Left kidney (tissue), 2 donors: Measurements from ENCODE around the gene C22orf15. TPM values are rescaled to one million over a fixed set of nuclear protein-coding genes. Genes with fewer than 3 reads are reported as not detected.

Experiments used
- DNase-seq: peaks from one replicate; pipeline ENCODE4 v3.0.0-alpha.2; 2013
- polyA plus RNA-seq: library from polyadenylated mRNA; unstranded; fragments of 120-200 nt; gene quantifications from one replicate; pipeline ENCODE4 v1.2.1, GENCODE V29; 2013; ENCODE audit not compliant: insufficient read length

The C22orf15 gene
- polyA plus RNA-seq, 1 donor, result 2.7 TPM

DNA sequence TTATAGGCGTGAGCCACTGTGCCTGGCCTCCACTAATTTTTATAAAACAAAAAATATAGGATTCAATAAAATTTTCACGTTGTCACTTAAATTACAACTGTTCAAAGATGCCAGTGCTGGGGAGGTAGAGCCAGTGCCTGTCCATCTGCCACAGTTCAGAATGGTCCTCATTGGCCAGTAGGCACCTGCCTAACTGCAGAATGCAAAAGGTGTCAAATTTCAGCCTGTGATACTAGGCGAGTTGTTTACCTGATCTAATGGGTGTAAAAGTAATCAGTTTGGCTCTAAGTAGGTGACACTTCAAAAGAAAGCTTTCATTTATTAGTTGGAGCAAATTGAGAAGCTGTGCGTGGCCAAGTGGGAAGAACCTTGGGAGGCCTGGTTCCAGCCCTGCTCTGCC is 26.3 kb downstream of the C22orf15 start:
- no peak for DNase-seq

DNA sequence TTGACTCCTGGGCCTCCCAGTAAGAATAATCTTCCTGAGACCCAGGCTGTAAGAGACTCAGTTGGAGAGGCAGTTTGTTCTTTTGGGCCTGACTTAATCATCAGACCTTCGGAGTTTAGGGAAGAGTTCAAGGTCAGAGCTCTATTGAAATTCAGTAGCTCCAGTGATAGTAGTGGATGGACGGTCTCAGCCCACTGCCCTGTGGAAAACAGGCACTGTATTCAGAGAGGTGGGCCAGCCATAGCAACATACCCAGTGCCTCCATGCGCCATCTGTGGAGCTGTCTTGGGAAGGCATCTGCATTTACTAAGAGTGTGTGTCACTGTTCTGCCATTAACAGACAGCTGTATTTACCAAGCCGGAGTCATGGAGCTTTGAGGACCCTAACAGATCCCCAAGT is 26.8 kb downstream of the C22orf15 start:
- DNase-seq, result no peak

DNA sequence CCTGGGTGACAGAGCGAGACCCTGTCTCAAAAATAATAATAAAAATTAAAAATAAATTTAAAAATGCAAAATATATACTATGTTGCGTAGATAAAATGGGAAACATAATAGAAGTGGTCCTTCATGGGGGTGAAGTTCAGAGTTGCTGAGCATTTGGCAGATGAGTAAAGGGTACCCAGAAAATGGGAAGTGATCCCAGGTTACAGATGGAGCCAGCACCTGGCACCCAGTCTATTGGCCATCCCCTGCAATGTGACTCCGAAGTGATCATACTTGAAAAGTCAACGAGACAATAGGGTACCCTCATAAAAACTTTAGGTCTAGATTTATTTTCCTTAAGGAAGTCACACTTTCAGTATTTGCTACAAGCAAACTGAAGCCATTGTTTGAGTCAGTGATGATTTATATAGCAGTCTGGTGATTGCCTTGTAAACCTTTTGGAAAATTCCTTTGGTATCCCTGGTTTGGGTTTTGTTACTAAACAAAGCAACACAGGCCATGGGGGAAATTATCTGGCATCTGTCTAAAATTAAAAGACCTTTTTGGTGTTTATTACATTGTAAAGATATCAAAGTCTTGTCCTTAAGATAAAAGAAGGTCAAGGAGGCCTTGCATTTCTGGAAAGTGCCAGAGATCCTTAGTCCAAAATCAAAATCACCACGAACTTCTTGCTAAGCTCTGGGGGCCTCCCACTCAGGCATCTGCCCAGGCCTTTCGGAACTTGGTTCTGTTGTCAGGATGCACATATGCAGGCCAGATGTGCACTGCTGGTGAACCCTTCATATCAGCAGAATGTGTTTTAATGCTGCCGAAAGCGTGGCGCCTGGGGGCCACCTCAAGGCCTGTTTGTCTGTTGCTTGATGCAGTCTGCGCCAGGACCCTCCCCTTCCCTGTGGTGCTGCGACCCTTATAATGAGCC is 28.3 kb downstream of the C22orf15 start:
- no peak for DNase-seq

- DNase-seq, result no peak
Measured at GRCh38 chr22:23791738-23792645, 29.2 kb downstream of the C22orf15 start.

DNA sequence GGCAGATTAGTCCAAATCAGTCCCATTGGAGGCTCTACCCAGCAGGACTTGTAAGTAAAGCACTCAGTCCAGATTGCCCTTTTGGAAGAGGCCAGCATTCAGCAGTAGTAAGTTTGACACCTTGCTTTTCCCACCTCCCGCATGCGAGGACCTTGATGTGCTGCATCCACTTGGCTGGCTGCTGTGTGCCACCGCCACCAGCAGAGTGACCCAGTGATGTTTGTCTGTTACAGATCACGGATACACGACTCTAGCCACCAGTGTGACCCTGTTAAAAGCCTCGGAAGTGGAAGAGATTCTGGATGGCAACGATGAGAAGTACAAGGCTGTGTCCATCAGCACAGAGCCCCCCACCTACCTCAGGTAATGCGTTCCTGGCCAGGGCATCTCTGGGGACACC is 30.5 kb downstream of the C22orf15 start:
- DNase-seq, result no peak

GRCh38 chr22:23796461-23796860 is 33.7 kb downstream of the C22orf15 start:
- no peak for DNase-seq

- no peak for DNase-seq
Measured at GRCh38 chr22:23800297-23801237, 37.8 kb downstream of the C22orf15 start.

- no peak for DNase-seq
Measured at GRCh38 chr22:23801238-23801821, 38.5 kb downstream of the C22orf15 start.

DNA sequence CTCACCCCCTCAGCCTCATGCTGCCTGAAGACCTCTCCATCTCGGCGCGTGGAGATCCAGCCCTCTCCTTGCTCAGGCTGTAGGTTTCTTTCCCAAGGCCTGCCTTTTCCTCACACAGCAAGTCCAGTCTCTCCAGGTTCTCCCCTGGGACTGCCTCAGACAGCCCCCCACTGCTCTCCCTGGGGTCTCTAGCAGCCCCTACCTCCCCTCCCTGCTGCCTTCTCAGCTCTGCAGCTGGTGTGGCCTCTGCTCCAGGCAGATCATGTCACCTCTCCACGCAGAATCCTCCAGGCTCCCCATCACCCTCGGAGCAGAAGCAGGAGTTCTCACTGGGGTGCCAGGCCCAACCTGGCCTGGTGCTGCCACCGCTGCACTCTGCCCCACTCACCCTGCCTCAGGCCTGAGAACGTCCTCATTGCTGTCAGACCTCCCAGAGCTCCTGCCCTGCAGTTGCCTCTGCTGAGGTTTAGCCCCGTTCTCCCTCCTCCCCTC is 39.1 kb downstream of the C22orf15 start:
- no peak for DNase-seq

DNA sequence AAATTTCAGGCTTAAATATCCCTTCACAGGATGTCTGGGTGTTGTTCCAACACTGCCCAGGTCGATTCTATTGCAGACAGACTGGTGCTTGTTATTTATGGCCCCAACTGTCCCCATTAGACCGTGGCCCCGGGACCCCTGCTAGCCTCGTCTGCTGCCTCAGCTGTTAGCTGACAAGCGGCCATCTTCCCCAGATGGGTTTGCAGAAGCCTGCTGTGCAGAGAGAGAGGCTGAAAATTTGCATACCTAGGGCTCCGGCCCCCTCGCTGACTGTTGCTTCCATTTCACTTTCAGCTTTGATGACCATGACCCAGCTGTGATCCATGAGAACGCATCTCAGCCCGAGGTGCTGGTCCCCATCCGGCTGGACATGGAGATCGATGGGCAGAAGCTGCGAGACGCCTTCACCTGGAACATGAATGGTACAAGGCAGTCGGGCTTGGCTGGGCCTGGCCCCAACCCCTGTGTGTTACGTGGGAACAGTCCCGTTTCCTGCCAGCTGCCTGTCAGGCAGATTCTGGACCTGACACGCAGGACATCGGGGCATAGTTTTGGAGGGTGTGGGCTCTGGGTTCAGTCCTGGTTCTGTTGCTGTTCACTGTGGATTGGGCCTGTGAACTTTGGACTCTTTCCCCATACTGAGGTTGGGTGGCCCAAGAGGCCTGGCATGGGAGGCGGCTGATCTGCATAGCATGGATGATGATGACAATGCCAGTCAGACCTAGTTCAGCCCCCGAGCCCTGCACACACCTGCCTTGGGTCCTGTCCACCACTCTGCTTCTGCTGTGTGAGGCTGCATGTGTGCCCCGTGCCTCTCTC is 40.4 kb downstream of the C22orf15 start:
- DNase-seq, result no peak

DNA sequence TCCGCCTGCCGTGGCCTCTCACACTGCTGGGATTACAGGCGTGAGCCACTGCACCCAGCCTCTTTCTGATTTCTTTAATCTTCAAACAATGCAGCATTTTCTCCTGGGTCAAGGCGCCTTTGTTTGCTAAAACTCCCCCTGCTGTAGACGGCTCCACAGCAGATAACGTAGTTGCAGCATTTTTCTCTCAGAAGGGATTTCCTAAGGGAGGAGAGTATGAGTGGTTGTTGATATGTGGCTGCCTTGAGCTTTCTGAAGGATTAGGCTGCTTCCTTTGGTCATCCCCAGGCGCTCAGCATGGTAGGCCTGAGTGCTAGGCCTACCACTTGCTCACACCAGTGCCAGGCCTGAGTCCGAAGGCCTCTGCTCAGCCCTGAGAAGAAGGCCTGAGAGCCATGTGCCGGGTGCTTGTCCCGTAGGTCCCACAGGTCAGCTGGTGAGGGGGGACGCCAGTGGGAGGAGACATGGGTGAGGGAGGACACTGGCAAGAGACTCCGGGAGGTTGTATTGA is 42.0 kb downstream of the C22orf15 start:
- DNase-seq, result no peak

DNA sequence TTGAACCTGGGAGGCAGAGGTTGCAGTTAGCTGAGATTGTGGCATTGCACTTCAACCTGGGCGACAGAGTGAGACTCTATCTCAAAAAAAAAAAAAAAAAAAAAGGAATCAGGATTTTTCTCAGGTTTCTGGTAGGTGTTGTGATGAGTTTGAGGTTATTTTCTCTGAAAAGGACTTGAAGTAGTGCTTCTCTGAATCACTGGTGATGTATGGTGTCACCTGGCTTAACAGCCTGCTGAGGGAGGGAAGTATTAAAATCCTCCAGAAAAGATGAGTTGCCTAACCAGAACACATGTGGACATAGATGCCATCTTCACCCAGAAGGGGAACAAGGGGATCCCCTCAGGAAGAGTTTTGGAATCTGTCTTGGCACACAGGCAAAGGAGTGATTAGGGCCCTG is 44.0 kb downstream of the C22orf15 start:
- no peak for DNase-seq

GRCh38 chr22:23812378-23812777 is 49.6 kb downstream of the C22orf15 start:
- DNase-seq, result no peak

Other genes with a start within 250 kb of the C22orf15 start
- 0.40 TPM for gene IGLL1, start 182.7 kb upstream of the C22orf15 start, polyA plus RNA-seq
- gene DRICH1, start 130.7 kb upstream of the C22orf15 start, polyA plus RNA-seq, result 4.3 TPM
- gene RGL4, start 72.0 kb upstream of the C22orf15 start, polyA plus RNA-seq, result 4.7 TPM
- 8.1 TPM for gene ZNF70, start 11.9 kb upstream of the C22orf15 start, polyA plus RNA-seq
- gene VPREB3, start 8.6 kb upstream of the C22orf15 start, polyA plus RNA-seq, result not detected
- gene CHCHD10, start 5.0 kb downstream of the C22orf15 start, polyA plus RNA-seq, result 58.3 TPM
- 13.3 TPM for gene MMP11, start 9.9 kb downstream of the C22orf15 start, polyA plus RNA-seq
- gene SMARCB1, start 24.0 kb downstream of the C22orf15 start, polyA plus RNA-seq, result 187 TPM
- gene DERL3, start 76.0 kb downstream of the C22orf15 start, polyA plus RNA-seq, result 3.2 TPM
- gene SLC2A11, start 94.9 kb downstream of the C22orf15 start, polyA plus RNA-seq, result 60.0 TPM
- gene MIF, start 131.4 kb downstream of the C22orf15 start, polyA plus RNA-seq, result 119 TPM
- gene GSTT2B, start 198.2 kb downstream of the C22orf15 start, polyA plus RNA-seq, result 6.9 TPM
- 11.6 TPM for gene DDTL, start 203.9 kb downstream of the C22orf15 start, polyA plus RNA-seq
- 66.8 TPM for gene DDT, start 211.5 kb downstream of the C22orf15 start, polyA plus RNA-seq
- not detected for gene GSTT2, start 217.1 kb downstream of the C22orf15 start, polyA plus RNA-seq
- gene GSTT4, start 242.5 kb downstream of the C22orf15 start, polyA plus RNA-seq, result not detected
- 52.0 TPM for gene CABIN1, start 248.3 kb downstream of the C22orf15 start, polyA plus RNA-seq